GM12878 (cell line): ENCODE results near the gene SHROOM3. TPM values are rescaled to one million over a fixed set of nuclear protein-coding genes. Genes with fewer than 3 reads are reported as not detected.

Experiments used
- ATAC-seq: fragments of 200-7000 bp; cut with Tn5 transposase; 3 replicates; pipeline ENCODE4 v1.9.1; 2020; ENCODE audit warnings: mild to moderate bottlenecking, moderate library complexity
- BruUV-seq: library from RNA; stranded (reverse); fragments of 400-500 nt; replicated peaks from 2 replicates; lab custom pipeline; 2021; lab: Mats Ljungman, UMichigan
- CTCF ChIA-PET: fragments of 300-600 bp; sonication (Branson Sonifier 250); formaldehyde crosslinking; extraction: SDS; loops from one replicate; lab custom pipeline; 2021; ENCODE audit warnings: inconsistent platforms; lab: Yijun Ruan, JAX
- POLR2A ChIA-PET: fragments of 350-600 bp; formaldehyde crosslinking; extraction: SDS; loops from one replicate; lab custom pipeline; 2021; ENCODE audit warnings: inconsistent platforms; lab: Charles Lee
- RAD21 ChIA-PET: fragments of 300-600 bp; sonication (Branson Sonifier 250); formaldehyde crosslinking; loops from one replicate; lab custom pipeline; 2023; ENCODE audit warnings: antibody characterized with exemption; ENCODE audit not compliant: unreplicated experiment; lab: Charles Lee
- SMC1A ChIA-PET: fragments of 300-600 bp; sonication (Branson Sonifier 250); formaldehyde crosslinking; loops from one replicate; lab custom pipeline; 2023; ENCODE audit not compliant: unreplicated experiment, uncharacterized antibody; lab: Charles Lee
- DNase-seq: peaks from one replicate; pipeline ENCODE4 v3.0.0-alpha.2; 2011; ENCODE audit warnings: low read depth, low spot score
- FAIRE-seq: peaks from 3 replicates; lab custom pipeline; 2011; peaks lifted over from hg19 to GRCh38; lab: Jason Lieb, UNC
- H2AFZ ChIP-seq: 2 replicates; pipeline ENCODE4 v1.6.0; 2011; ENCODE audit warnings: low read depth, low read length, control low read depth; ENCODE audit not compliant: control insufficient read depth
- H3K27ac ChIP-seq: 2 replicates; pipeline ENCODE4 v1.5.1; 2011; ENCODE audit warnings: control low read depth; ENCODE audit not compliant: control insufficient read depth, insufficient read depth
- H3K27me3 ChIP-seq, 2 experiments: replicated peaks in 1 of 2; 2 replicates each; pipeline versions ENCODE4 v1.6.0 to v1.6.1; 2011; ENCODE audit warnings: low read length in 1 of 2; ENCODE audit not compliant: control insufficient read depth in 2 of 2, insufficient read depth in 2 of 2
- H3K36me3 ChIP-seq, 2 experiments: 2 replicates each; pipeline ENCODE4 v1.5.1; 2011; ENCODE audit warnings: low read length in 1 of 2; ENCODE audit not compliant: control insufficient read depth in 2 of 2, insufficient read depth in 2 of 2
- H3K4me1 ChIP-seq: 2 replicates; pipeline ENCODE4 v1.6.1; 2011; ENCODE audit warnings: mild to moderate bottlenecking, low read length, moderate library complexity, mixed read lengths; ENCODE audit not compliant: control insufficient read depth, insufficient read depth
- H3K4me2 ChIP-seq: 2 replicates; pipeline ENCODE4 v1.6.0; 2011; ENCODE audit warnings: control low read depth; ENCODE audit not compliant: control insufficient read depth, insufficient read depth
- H3K4me3 ChIP-seq: fragments of 200-600 bp; sonication (generic); 2 replicates; pipeline ENCODE4 v1.5.1; 2016
- H3K79me2 ChIP-seq: 2 replicates; pipeline ENCODE4 v1.6.0; 2011; ENCODE audit warnings: low read length; ENCODE audit not compliant: control insufficient read depth, insufficient read depth
- H3K9ac ChIP-seq: 2 replicates; pipeline ENCODE4 v1.8.0; 2011; ENCODE audit warnings: low read length, control low read depth, mixed read lengths; ENCODE audit not compliant: control insufficient read depth, insufficient read depth
- H3K9me3 ChIP-seq: replicated peaks from 3 replicates; pipeline ENCODE4 v1.5.1; 2011; ENCODE audit warnings: mild to moderate bottlenecking, low read length; ENCODE audit not compliant: control insufficient read depth, insufficient read depth
- H4K20me1 ChIP-seq: 2 replicates; pipeline ENCODE4 v1.6.0; 2011; ENCODE audit not compliant: control insufficient read depth, insufficient read depth
- BMI1 ChIP-seq: fragments of 450-650 bp; IDR thresholded peaks from 2 replicates; pipeline ENCODE4 v1.6.1; 2016; ENCODE audit warnings: mild to moderate bottlenecking, moderate library complexity, borderline replicate concordance
- CHD4 ChIP-seq: fragments of 200-600 bp; sonication (generic); IDR thresholded peaks from 2 replicates; pipeline ENCODE4 v1.6.1; 2016; ENCODE audit warnings: mild to moderate bottlenecking
- E2F4 ChIP-seq: IDR thresholded peaks from 2 replicates; pipeline ENCODE4 v1.6.1; 2012; ENCODE audit warnings: low read depth, low read length, improper control_type of control experiment
- LARP7 ChIP-seq: fragments of 450-650 bp; IDR thresholded peaks from 2 replicates; pipeline ENCODE4 v1.6.1; 2017; ENCODE audit warnings: mild to moderate bottlenecking
- MTA2 ChIP-seq: fragments of 450-650 bp; IDR thresholded peaks from 2 replicates; pipeline ENCODE4 v1.6.1; 2016; ENCODE audit warnings: low read depth, mild to moderate bottlenecking, moderate library complexity
- NBN ChIP-seq: fragments of 450-650 bp; IDR thresholded peaks from 2 replicates; pipeline ENCODE4 v1.6.1; 2016
- NR2C1 ChIP-seq: fragments of 450-650 bp; IDR thresholded peaks from 2 replicates; pipeline ENCODE4 v1.6.1; 2017; ENCODE audit warnings: antibody characterized with exemption, mild to moderate bottlenecking, moderate library complexity
- NRF1 ChIP-seq: conservative IDR thresholded peaks from 2 replicates; pipeline ENCODE4 v1.6.1; 2011; ENCODE audit warnings: mild to moderate bottlenecking, low read depth, low read length, improper control_type of control experiment
- RAD21 ChIP-seq: IDR thresholded peaks from 2 replicates; pipeline ENCODE4 v1.6.1; 2011; ENCODE audit warnings: mild to moderate bottlenecking, low read depth, low read length, moderate library complexity; ENCODE audit not compliant: insufficient read depth
- RBBP5 ChIP-seq: fragments of 200-600 bp; sonication (generic); conservative IDR thresholded peaks from 2 replicates; pipeline ENCODE4 v1.6.1; 2016
- RCOR1 ChIP-seq: conservative IDR thresholded peaks from 2 replicates; pipeline ENCODE4 v1.6.1; 2012; ENCODE audit warnings: low read depth, low read length, improper control_type of control experiment
- RUNX3 ChIP-seq: IDR thresholded peaks from 2 replicates; pipeline ENCODE4 v1.6.1; 2012; ENCODE audit warnings: low read length, inconsistent platforms
- SPI1 ChIP-seq: IDR thresholded peaks from 2 replicates; pipeline ENCODE4 v1.6.1; 2011; ENCODE audit warnings: low read depth, mild to moderate bottlenecking, low read length, moderate library complexity, borderline replicate concordance; ENCODE audit not compliant: insufficient read depth
- ZNF217 ChIP-seq: fragments of 450-650 bp; IDR thresholded peaks from 2 replicates; pipeline ENCODE4 v1.6.1; 2017; ENCODE audit warnings: antibody characterized with exemption, mild to moderate bottlenecking
- ZSCAN29 ChIP-seq: fragments of 450-650 bp; IDR thresholded peaks from 2 replicates; pipeline ENCODE4 v1.6.1; 2017; ENCODE audit warnings: mild to moderate bottlenecking, moderate library complexity
- WGBS: methylation state at CpG from one replicate; pipeline ENCODE4 v1.1.6; 2016; ENCODE audit warnings: low lambda C conversion rate; ENCODE audit not compliant: insufficient replicate concordance, insufficient coverage; ENCODE audit errors: missing lambda C conversion rate; 5-methylcytosine and 5-hydroxymethylcytosine counted together
- in situ Hi-C: fragments of 300-500 bp; cut with MboI; formaldehyde crosslinking; loops from 9 replicates; pipeline ENCODE4 v1.14.3; 2018; ENCODE audit warnings: mixed read lengths
- intact Hi-C: fragments of 100-400 bp; cut with micrococcal nuclease; formaldehyde crosslinking; loops from one replicate; pipeline ENCODE4 v1.14.2; 2022; ENCODE audit not compliant: unreplicated experiment
- polyA plus RNA-seq, 11 experiments: library from polyadenylated mRNA; depleted of rRNA in 4 of 11; unstranded in 6 of 11; stranded (reverse) in 5 of 11; fragments of >200 nt; fragmentation: Nextera tagmentation in 4 of 11; fragmentation: Illumina TruSeq in 1 of 11; extraction: Ambion mirVana in 4 of 11; extraction: Trizol in 1 of 11; gene quantifications; 1 replicate in 1 of 11; 2 replicates in 10 of 11; pipeline versions ENCODE4 v1.2.1 to v1.2.3, GENCODE V29; 2011 to 2016; ENCODE audit warnings: inconsistent platforms in 2 of 11, missing spikeins in 2 of 11, low read depth in 1 of 11
- total RNA-seq, 4 experiments: library from RNA; depleted of rRNA in 3 of 4; stranded (reverse); fragments of >200 nt in 3 of 4; fragmentation: Illumina TruSeq in 1 of 4; extraction: Trizol in 1 of 4; gene quantifications; 2 replicates each; pipeline versions ENCODE4 v1.2.1 to v1.2.3, GENCODE V29; 2013 to 2021

Gene SHROOM3
- total and polyA plus RNA-seq, 10 of the 15 experiments (the other 5 are each of a cell fraction or from before 2014, with no cell fraction given), result under 0.01 to 0.29 (median 0.08) TPM; not detected in 1

- DNase-seq (no peak), ATAC-seq (no peak), FAIRE-seq (no peak)
- Histone ChIP-seq H3K4me1 (no peaks in the 10 kb centered on the region; the same call in 1 of the 2 replicates), H3K4me3 (no peak overlapping the region), H3K9ac (no peak overlapping the region), H3K27me3 (no peaks in the 10 kb centered on the region; a peak in 1 of 4 replicates), H2AFZ (no peak overlapping the region), H3K9me3 (peaks cover 2% of the 10 kb centered on the region), H3K27ac (no peak overlapping the region), H3K79me2 (no peaks in the 10 kb centered on the region), H3K36me3 (no peaks in the 10 kb centered on the region), H4K20me1 (no peaks in the 10 kb centered on the region), H3K4me2 (no peak overlapping the region)
- ChIA-PET RAD21 (no interaction called here), POLR2A (no interaction called here), CTCF (no interaction called here), SMC1A (no interaction called here)
- BruUV-seq, result no TSS peak
- in situ Hi-C loops, result no loop called here
- intact Hi-C loops, result no loop called here
- no peak for TF ChIP-seq RUNX3
- no peak for TF ChIP-seq CHD4
- no peak for TF ChIP-seq LARP7
- TF ChIP-seq E2F4, result no peak
- no peak for TF ChIP-seq NRF1
- TF ChIP-seq RCOR1, result no peak
- TF ChIP-seq ZNF217, result no peak
- no peak for TF ChIP-seq NBN
- TF ChIP-seq BMI1, result no peak
- no peak for TF ChIP-seq RBBP5
- TF ChIP-seq RAD21, result no peak
- no peak for TF ChIP-seq SPI1
- no peak for TF ChIP-seq NR2C1
- no peak for TF ChIP-seq ZSCAN29
- TF ChIP-seq MTA2, result no peak
- WGBS, result 64% methylated on average over 6 of the region's 6 CpGs
These were observed 105.0 kb downstream of the SHROOM3 start for GRCh38 chr4:76539979-76540378.
